HepG2 (cell line): ENCODE data around the gene DNAL4. TPM values are rescaled to one million over a fixed set of nuclear protein-coding genes. Genes with fewer than 3 reads are reported as not detected.

ENCODE experiments used
- ATAC-seq: fragments of 200-7000 bp; cut with Tn5 transposase; 3 replicates; pipeline ENCODE4 v1.9.1; 2020; ENCODE audit warnings: mild to moderate bottlenecking, moderate library complexity
- BruUV-seq: library from RNA; stranded (reverse); fragments of 400-500 nt; replicated peaks from 2 replicates; lab custom pipeline; 2021; lab: Mats Ljungman, UMichigan
- CTCF ChIA-PET: fragments of 300-600 bp; formaldehyde crosslinking; extraction: SDS; loops from one replicate; lab custom pipeline; 2021; ENCODE audit warnings: low total read pairs, inconsistent platforms, low intra/inter-chr PET ratio; lab: Yijun Ruan, JAX
- POLR2A ChIA-PET: fragments of 350-600 bp; sonication (Branson Sonifier 250); formaldehyde crosslinking; loops from one replicate; lab custom pipeline; 2020; ENCODE audit warnings: antibody characterized with exemption, inconsistent platforms; lab: Yijun Ruan, JAX
- DNase-seq: peaks from one replicate; pipeline ENCODE4 v3.0.0-alpha.2; 2015; ENCODE audit warnings: low spot score
- FAIRE-seq: peaks from 3 replicates; lab custom pipeline; 2011; peaks lifted over from hg19 to GRCh38; lab: Jason Lieb, UNC
- H2AFZ ChIP-seq: one replicate; pipeline ENCODE4 v1.6.1; 2011; ENCODE audit warnings: low read length, inconsistent platforms
- H3K27ac ChIP-seq: fragments of 300-600 bp; 3 replicates; pipeline ENCODE4 v1.8.0; 2011; ENCODE audit warnings: mixed run types, mild to moderate bottlenecking, mixed read lengths, low read length, inconsistent platforms; ENCODE audit not compliant: insufficient read depth; ENCODE audit errors: extremely low read length
- H3K27me3 ChIP-seq, 2 experiments: fragments of 200-600 bp in 1 of 2; 2 replicates in 1 of 2; 3 replicates in 1 of 2; pipeline versions ENCODE4 v1.6.0 to v1.8.0; 2011; ENCODE audit warnings: low read length in 2 of 2, mild to moderate bottlenecking in 2 of 2, moderate library complexity in 2 of 2, inconsistent platforms in 1 of 2; ENCODE audit not compliant: insufficient read depth in 2 of 2, control insufficient read depth in 1 of 2
- H3K36me3 ChIP-seq, 2 experiments: fragments of 200-600 bp in 1 of 2; replicated peaks in 1 of 2; 2 replicates in 1 of 2; 3 replicates in 1 of 2; pipeline versions ENCODE4 v1.5.1 to v1.8.0; 2011; ENCODE audit warnings: low read length in 2 of 2, inconsistent platforms in 1 of 2; ENCODE audit not compliant: insufficient read depth in 2 of 2, control insufficient read depth in 1 of 2
- H3K4me1 ChIP-seq: 2 replicates; pipeline ENCODE4 v1.5.1; 2012; ENCODE audit warnings: low read length, inconsistent platforms; ENCODE audit not compliant: insufficient read depth
- H3K4me2 ChIP-seq: 2 replicates; pipeline ENCODE4 v1.6.0; 2011; ENCODE audit warnings: low read depth, low read length, inconsistent platforms
- H3K4me3 ChIP-seq, 3 experiments: fragments of 200-600 bp in 1 of 3; sonication (generic), shearing (Covaris generic) in 1 of 3; replicated peaks in 1 of 3; 2 replicates each; pipeline ENCODE4 v1.5.1; 2011 to 2016; ENCODE audit warnings: low read length in 3 of 3, inconsistent platforms in 2 of 3, low read depth in 2 of 3, mild to moderate bottlenecking in 2 of 3, control low read depth in 1 of 3, mixed read lengths in 1 of 3; ENCODE audit not compliant: insufficient read depth in 1 of 3
- H3K79me2 ChIP-seq: one replicate; pipeline ENCODE4 v1.6.1; 2011; ENCODE audit warnings: low read length, inconsistent platforms; ENCODE audit not compliant: insufficient read depth
- H3K9ac ChIP-seq: 2 replicates; pipeline ENCODE4 v1.6.0; 2011; ENCODE audit warnings: mild to moderate bottlenecking, low read depth, low read length, inconsistent platforms; ENCODE audit not compliant: insufficient read depth
- H3K9me3 ChIP-seq: 2 replicates; pipeline ENCODE4 v1.5.1; 2012; ENCODE audit warnings: mild to moderate bottlenecking, low read length
- H4K20me1 ChIP-seq: 2 replicates; pipeline ENCODE4 v1.6.0; 2011; ENCODE audit warnings: inconsistent platforms, mild to moderate bottlenecking, low read length, moderate library complexity; ENCODE audit not compliant: insufficient read depth
- ATM ChIP-seq: fragments of 450-650 bp; IDR thresholded peaks from 2 replicates; pipeline ENCODE4 v1.7.1; 2017; ENCODE audit warnings: mild to moderate bottlenecking, borderline replicate concordance
- ELF4 ChIP-seq: sonication (generic); formaldehyde crosslinking; IDR thresholded peaks from 2 replicates; pipeline ENCODE4 v1.5.0; 2020; ENCODE audit warnings: missing genetic modification reagents, mild to moderate bottlenecking, moderate library complexity, borderline replicate concordance
- PRDM4 ChIP-seq: sonication (generic); formaldehyde crosslinking; IDR thresholded peaks from 2 replicates; pipeline ENCODE4 v1.9.0; 2021; ENCODE audit warnings: missing genetic modification reagents, borderline replicate concordance
- RNF2 ChIP-seq: fragments of 450-650 bp; conservative IDR thresholded peaks from 2 replicates; pipeline ENCODE4 v1.6.1; 2016; ENCODE audit warnings: low read depth
- SOX13 ChIP-seq, 3 experiments: fragments of 450-650 bp in 1 of 3; sonication (generic) in 1 of 3; formaldehyde crosslinking in 1 of 3; IDR thresholded peaks in 2 of 3; conservative IDR thresholded peaks in 1 of 3; 2 replicates each; pipeline versions ENCODE4 v1.5.0 to v1.6.1; 2016 to 2020; ENCODE audit warnings: antibody characterized with exemption in 1 of 3, mild to moderate bottlenecking in 1 of 3, missing compliant biosample characterization in 1 of 3, missing genetic modification reagents in 1 of 3, moderate library complexity in 1 of 3
- TMF1 ChIP-seq: sonication (generic); formaldehyde crosslinking; IDR thresholded peaks from 2 replicates; pipeline ENCODE4 v1.8.1; 2022; ENCODE audit warnings: low read depth, missing genetic modification reagents
- ZNF101 ChIP-seq: sonication (generic); formaldehyde crosslinking; IDR thresholded peaks from 2 replicates; pipeline ENCODE4 v1.4.0; 2020; ENCODE audit warnings: mild to moderate bottlenecking, low read depth, missing genetic modification reagents, borderline replicate concordance
- ZNF260 ChIP-seq: sonication (generic); formaldehyde crosslinking; IDR thresholded peaks from 2 replicates; pipeline ENCODE4 v1.4.0; 2020; ENCODE audit warnings: missing genetic modification reagents, low read depth, mild to moderate bottlenecking, borderline replicate concordance
- ZNF629 ChIP-seq: sonication (generic); formaldehyde crosslinking; conservative IDR thresholded peaks from 2 replicates; pipeline ENCODE4 v1.5.0; 2020; ENCODE audit warnings: missing genetic modification reagents
- WGBS: methylation state at CpG from one replicate; pipeline ENCODE4 v1.1.6; 2017; ENCODE audit warnings: low lambda C conversion rate; 5-methylcytosine and 5-hydroxymethylcytosine counted together
- in situ Hi-C: cut with HindIII; loops from 2 replicates; pipeline ENCODE4 v1.10.0; 2017; ENCODE audit warnings: low pct_unique_long_range_greater_than_20kb; ENCODE audit not compliant: extremely low pct_ligation_motif_present
- intact Hi-C: fragments of 100-400 bp; cut with micrococcal nuclease; formaldehyde crosslinking; loops from one replicate; pipeline ENCODE4 v1.10.0; 2022; ENCODE audit not compliant: unreplicated experiment
- polyA plus RNA-seq, 8 experiments: library from polyadenylated mRNA; depleted of rRNA in 3 of 8; stranded (reverse) in 7 of 8; unstranded in 1 of 8; fragments of >200 nt; fragmentation: Illumina TruSeq in 4 of 8; extraction: Trizol in 4 of 8; gene quantifications; 2 replicates each; pipeline versions ENCODE4 v1.2.1 to v1.2.3, GENCODE V29; 2011 to 2016; ENCODE audit warnings: low read depth in 4 of 8, missing spikeins in 1 of 8, mixed read lengths in 1 of 8; ENCODE audit not compliant: insufficient read depth in 1 of 8
- total RNA-seq, 5 experiments: library from RNA; depleted of rRNA; stranded (reverse); fragments of >200 nt; fragmentation: Illumina TruSeq; extraction: Trizol; gene quantifications; 2 replicates each; pipeline ENCODE4 v1.2.3, GENCODE V29; 2016; ENCODE audit warnings: low read depth in 1 of 5
- TF ChIP-seq, protein P1 (sequence below): sonication (generic); formaldehyde crosslinking; IDR thresholded peaks from 2 replicates; pipeline ENCODE4 v1.4.0; 2020; ENCODE audit warnings: mild to moderate bottlenecking, missing genetic modification reagents
- TF ChIP-seq, protein P2 (sequence below): IDR thresholded peaks from 2 replicates; pipeline ENCODE4 v1.6.1; 2016

DNAL4 gene
- total and polyA plus RNA-seq, 2 of the 13 experiments (the other 11 are each of a cell fraction or from before 2014, with no cell fraction given): 8.0 to 10.7 TPM

GRCh38 chr22:38840129-38840528 is 46.2 kb upstream of the DNAL4 start:
- no peaks in the 10 kb centered on the region for H3K27me3 ChIP-seq
- ATAC-seq (no peak), DNase-seq (no peak), FAIRE-seq (no peak)
- no peak for TF ChIP-seq TMF1
- no peak for TF ChIP-seq ELF4 (CRISPR knock-in tag)
- TF ChIP-seq, protein P1, sequence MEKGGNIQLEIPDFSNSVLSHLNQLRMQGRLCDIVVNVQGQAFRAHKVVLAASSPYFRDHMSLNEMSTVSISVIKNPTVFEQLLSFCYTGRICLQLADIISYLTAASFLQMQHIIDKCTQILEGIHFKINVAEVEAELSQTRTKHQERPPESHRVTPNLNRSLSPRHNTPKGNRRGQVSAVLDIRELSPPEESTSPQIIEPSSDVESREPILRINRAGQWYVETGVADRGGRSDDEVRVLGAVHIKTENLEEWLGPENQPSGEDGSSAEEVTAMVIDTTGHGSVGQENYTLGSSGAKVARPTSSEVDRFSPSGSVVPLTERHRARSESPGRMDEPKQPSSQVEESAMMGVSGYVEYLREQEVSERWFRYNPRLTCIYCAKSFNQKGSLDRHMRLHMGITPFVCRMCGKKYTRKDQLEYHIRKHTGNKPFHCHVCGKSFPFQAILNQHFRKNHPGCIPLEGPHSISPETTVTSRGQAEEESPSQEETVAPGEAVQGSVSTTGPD: no peak
- no peak for TF ChIP-seq ATM
- TF ChIP-seq, protein P2, sequence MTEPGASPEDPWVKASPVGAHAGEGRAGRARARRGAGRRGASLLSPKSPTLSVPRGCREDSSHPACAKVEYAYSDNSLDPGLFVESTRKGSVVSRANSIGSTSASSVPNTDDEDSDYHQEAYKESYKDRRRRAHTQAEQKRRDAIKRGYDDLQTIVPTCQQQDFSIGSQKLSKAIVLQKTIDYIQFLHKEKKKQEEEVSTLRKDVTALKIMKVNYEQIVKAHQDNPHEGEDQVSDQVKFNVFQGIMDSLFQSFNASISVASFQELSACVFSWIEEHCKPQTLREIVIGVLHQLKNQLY: no peak
- TF ChIP-seq ZNF101: no peak
- TF ChIP-seq PRDM4 (CRISPR knock-in tag): no peak
- no peak for TF ChIP-seq RNF2
- TF ChIP-seq SOX13 (IDR thresholded peaks at IDR 0.05): no peak
- no peak for TF ChIP-seq SOX13 (CRISPR knock-in tag; conservative IDR thresholded peaks at IDR 0.05 in 1 of 2, IDR thresholded peaks at IDR 0.05 in 1 of 2)
- no peak for TF ChIP-seq ZNF629 (CRISPR knock-in tag)
- no peak for TF ChIP-seq ZNF260 (CRISPR knock-in tag)
- no peaks in the 10 kb centered on the region for H3K36me3 ChIP-seq
- no peaks in the 10 kb centered on the region for H4K20me1 ChIP-seq
- in situ Hi-C loops (no loop called here), intact Hi-C loops (loop anchor here (10.0 kb wide), 1 partner anchor 75 kb away; no protein-coding TSS in a partner anchor)
- no TSS peak for BruUV-seq
- 94% methylated on average over 3 of the region's 3 CpGs for WGBS
- H2AFZ ChIP-seq: no peak overlapping the region
- ChIA-PET CTCF (no interaction called here), POLR2A (interaction anchor here (0.7 kb wide), 1 partner anchor 13 kb away, joined by 3 read pairs; no protein-coding TSS in a partner anchor)
- no peaks in the 10 kb centered on the region for H3K9me3 ChIP-seq
- H3K9ac ChIP-seq: no peak overlapping the region
- H3K4me3 ChIP-seq: no peak overlapping the region
- H3K79me2 ChIP-seq: no peaks in the 10 kb centered on the region
- H3K4me1 ChIP-seq: peaks cover 55% of the 10 kb centered on the region
- no peak overlapping the region for H3K4me2 ChIP-seq
- H3K27ac ChIP-seq: no peak overlapping the region
